ENCODE data around the gene GPANK1. TPM values are rescaled to one million over a fixed set of nuclear protein-coding genes. Genes with fewer than 3 reads are reported as not detected.

GPANK1 gene
- total RNA-seq, 4 donors from 2014 or later = 22.3 to 32.5 (median 24.3) TPM

GRCh38 chr6:31681135-31681671 lies 16.4 kb upstream of the GPANK1 start:
- 0 to 2% methylated on average over 22 to 29 of the region's 40 CpGs for WGBS, 2 donors
- H3K4me3 ChIP-seq (ENCODE audit: low read depth, poor library complexity, severe bottlenecking) = peak overlapping the region; percentile 19
- intact Hi-C loops (cut with DNase I; ENCODE audit: low total_unique reads) = no loop called here
- TF ChIP-seq CTCF (IDR thresholded peaks at IDR 0.05) = no peak
- TF ChIP-seq POLR2A (IDR thresholded peaks at IDR 0.05) = no peak
- DNase-seq (ENCODE audit: low spot score in 2 of 2) = no peak

- intact Hi-C loops (cut with DNase I; ENCODE audit: low total_unique reads) = no loop called here
- WGBS, 2 donors = 13 to 14% methylated on average over 17 of the region's 17 CpGs
- peak; percentile 86 to 95 for DNase-seq (ENCODE audit: low spot score in 2 of 2)
- no peak for TF ChIP-seq POLR2A (IDR thresholded peaks at IDR 0.05)
- TF ChIP-seq CTCF (IDR thresholded peaks at IDR 0.05) = peak in 1 of 3 donors; percentile 60
- peak within 1 kb of the TSS; percentile 19 for H3K4me3 ChIP-seq (ENCODE audit: low read depth, poor library complexity, severe bottlenecking)
Measured at GRCh38 chr6:31680226-31681134, 15.7 kb upstream of the GPANK1 start, which contains the start of gene LY6G5C. Gene LY6G5C, minus strand, starts transcription at chr6:31681067. Its CDS starts 694 bp downstream, at chr6:31680373.

- DNase-seq (ENCODE audit: low spot score in 2 of 2) = no peak
- WGBS, 2 donors = 68 to 83% methylated on average over 8 of the region's 8 CpGs
Measured at GRCh38 chr6:31677955-31678354, 13.2 kb upstream of the GPANK1 start.

DNA sequence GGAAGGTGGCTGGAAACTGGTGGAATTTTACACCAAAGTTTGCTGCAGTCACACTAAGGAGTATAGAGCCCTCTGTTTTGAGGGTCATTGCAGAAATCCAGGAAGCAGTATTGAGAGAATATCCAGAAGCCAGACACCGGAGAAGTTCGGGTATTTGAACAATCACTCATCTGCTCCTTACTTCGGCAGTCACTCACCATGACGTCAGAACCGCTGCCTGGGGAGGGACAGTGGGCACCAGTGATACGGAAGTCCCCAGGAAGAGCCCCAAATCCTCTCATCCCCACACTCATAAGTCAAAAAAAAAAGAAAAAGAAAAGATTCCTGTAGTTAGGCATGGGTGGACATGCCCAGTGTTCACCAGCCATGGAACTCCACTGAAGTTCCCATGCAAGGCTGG lies 12.1 kb upstream of the GPANK1 start:
- TF ChIP-seq POLR2A (IDR thresholded peaks at IDR 0.05) (no peak), CTCF (IDR thresholded peaks at IDR 0.05) (no peak)
- intact Hi-C loops (cut with DNase I; ENCODE audit: low total_unique reads) = no loop called here
- 67 to 75% methylated on average over 6 of the region's 6 CpGs for WGBS, 2 donors
- H3K4me3 ChIP-seq (ENCODE audit: low read depth, poor library complexity, severe bottlenecking) = no peak overlapping the region
- DNase-seq (ENCODE audit: low spot score in 2 of 2) = no peak

More at GRCh38 chr6:31677955-31678354, 13.2 kb upstream of the GPANK1 start:
- TF ChIP-seq CTCF (IDR thresholded peaks at IDR 0.05) (no peak), POLR2A (IDR thresholded peaks at IDR 0.05) (no peak)
- intact Hi-C loops (cut with DNase I; ENCODE audit: low total_unique reads) = no loop called here
- no peak overlapping the region for H3K4me3 ChIP-seq (ENCODE audit: low read depth, poor library complexity, severe bottlenecking)

- no peak overlapping the region for H3K4me3 ChIP-seq (ENCODE audit: low read depth, poor library complexity, severe bottlenecking)
- 73 to 82% methylated on average over 4 of the region's 4 CpGs for WGBS, 2 donors
- TF ChIP-seq POLR2A (IDR thresholded peaks at IDR 0.05) (no peak), CTCF (IDR thresholded peaks at IDR 0.05) (no peak)
- DNase-seq (ENCODE audit: low spot score in 2 of 2) = no peak
- intact Hi-C loops (cut with DNase I; ENCODE audit: low total_unique reads) = no loop called here
Measured at GRCh38 chr6:31676322-31676903, 11.6 kb upstream of the GPANK1 start.
